Mononuclear cell (primary cell): Measurements from ENCODE around the gene RSPH3. TPM values are rescaled to one million over a fixed set of nuclear protein-coding genes. Genes with fewer than 3 reads are reported as not detected.
"Not testable (repeated sequence)": the region's sequence is repeated elsewhere in the genome, so short reads cannot be mapped to it uniquely, and the experiment has no call there.

Source experiments
- H3K27me3 ChIP-seq: 2 replicates; pipeline ENCODE4 v1.6.0; 2011; ENCODE audit warnings: low read length, control low read depth; ENCODE audit not compliant: insufficient read depth
- H3K4me1 ChIP-seq: 2 replicates; pipeline ENCODE4 v1.5.1; 2011; ENCODE audit warnings: mild to moderate bottlenecking, low read length, control low read depth; ENCODE audit not compliant: insufficient read depth
- H3K4me3 ChIP-seq: 2 replicates; pipeline ENCODE4 v1.5.1; 2011; ENCODE audit warnings: mild to moderate bottlenecking, low read length, moderate library complexity
- H3K9me3 ChIP-seq: 2 replicates; pipeline ENCODE4 v1.5.1; 2011; ENCODE audit warnings: low read depth, mild to moderate bottlenecking, control low read depth, low read length
- total RNA-seq: library from RNA; depleted of rRNA; stranded (reverse); fragments of >200 nt; gene quantifications from one replicate; pipeline ENCODE4 v1.2.3, GENCODE V29; 2012

Gene RSPH3
- total RNA-seq, 1 donor: 1.3 TPM

GRCh38 chr6:159036673-159037072, 36.7 kb upstream of the RSPH3 start:
- no peaks in the 10 kb centered on the region for H3K27me3 ChIP-seq
- H3K9me3 ChIP-seq: no peaks in the 10 kb centered on the region
- H3K4me1 ChIP-seq: peaks cover 83% of the 10 kb centered on the region
- no peak overlapping the region for H3K4me3 ChIP-seq

GRCh38 chr6:159035891-159036290, 35.9 kb upstream of the RSPH3 start:
- H3K27me3 ChIP-seq: no peaks in the 10 kb centered on the region
- peaks cover 83% of the 10 kb centered on the region for H3K4me1 ChIP-seq
- H3K4me3 ChIP-seq: no peak overlapping the region
- no peaks in the 10 kb centered on the region for H3K9me3 ChIP-seq

- H3K4me3 ChIP-seq: no peak overlapping the region
- H3K27me3 ChIP-seq: no peaks in the 10 kb centered on the region
- H3K9me3 ChIP-seq: no peaks in the 10 kb centered on the region
- peaks cover 66% of the 10 kb centered on the region for H3K4me1 ChIP-seq
Observed at GRCh38 chr6:159033160-159034049, 33.4 kb upstream of the RSPH3 start.

- Histone ChIP-seq H3K4me1 (peaks cover 51% of the 10 kb centered on the region), H3K9me3 (no peaks in the 10 kb centered on the region), H3K27me3 (no peaks in the 10 kb centered on the region), H3K4me3 (no peak overlapping the region)
Observed at GRCh38 chr6:159031846-159032245, 31.8 kb upstream of the RSPH3 start.

GRCh38 chr6:159030168-159030567, 30.2 kb upstream of the RSPH3 start:
- Histone ChIP-seq H3K27me3 (no peaks in the 10 kb centered on the region), H3K9me3 (peaks cover 4% of the 10 kb centered on the region), H3K4me3 (no peak overlapping the region), H3K4me1 (peaks cover 34% of the 10 kb centered on the region)

- H3K9me3 ChIP-seq: peaks cover 17% of the 10 kb centered on the region
- not testable (repeated sequence) for H3K4me3 ChIP-seq, H3K4me1 ChIP-seq, H3K27me3 ChIP-seq
Observed at GRCh38 chr6:159025224-159025623, 25.2 kb upstream of the RSPH3 start.

- peaks cover 17% of the 10 kb centered on the region for H3K9me3 ChIP-seq
- H3K4me3 ChIP-seq: no peak overlapping the region
- no peaks in the 10 kb centered on the region for H3K4me1 ChIP-seq
- no peaks in the 10 kb centered on the region for H3K27me3 ChIP-seq
Observed at GRCh38 chr6:159023893-159024292, 23.9 kb upstream of the RSPH3 start.

- Histone ChIP-seq H3K4me1 (peaks cover 7% of the 10 kb centered on the region), H3K27me3 (no peaks in the 10 kb centered on the region), H3K4me3 (no peak overlapping the region), H3K9me3 (peaks cover 11% of the 10 kb centered on the region)
Observed at GRCh38 chr6:159020011-159020410, 20.0 kb upstream of the RSPH3 start.

- Histone ChIP-seq H3K9me3 (no peaks in the 10 kb centered on the region), H3K27me3 (no peaks in the 10 kb centered on the region), H3K4me3 (no peak overlapping the region), H3K4me1 (peaks cover 19% of the 10 kb centered on the region)
Observed at GRCh38 chr6:159017757-159018559, 18.0 kb upstream of the RSPH3 start.

GRCh38 chr6:159014406-159014805, 14.4 kb upstream of the RSPH3 start:
- no peaks in the 10 kb centered on the region for H3K9me3 ChIP-seq
- H3K27me3 ChIP-seq: no peaks in the 10 kb centered on the region
- H3K4me1 ChIP-seq: peaks cover 32% of the 10 kb centered on the region
- H3K4me3 ChIP-seq: no peak overlapping the region

- H3K4me3 ChIP-seq: no peak overlapping the region
Observed at GRCh38 chr6:159013229-159013628, 13.2 kb upstream of the RSPH3 start.

GRCh38 chr6:159012201-159012600, 12.2 kb upstream of the RSPH3 start:
- Histone ChIP-seq H3K27me3 (no peaks in the 10 kb centered on the region), H3K4me1 (peaks cover 37% of the 10 kb centered on the region), H3K9me3 (no peaks in the 10 kb centered on the region), H3K4me3 (no peak overlapping the region)

More at GRCh38 chr6:159013229-159013628, 13.2 kb upstream of the RSPH3 start:
- no peaks in the 10 kb centered on the region for H3K27me3 ChIP-seq
- no peaks in the 10 kb centered on the region for H3K9me3 ChIP-seq
- peaks cover 44% of the 10 kb centered on the region for H3K4me1 ChIP-seq

GRCh38 chr6:159010037-159010612, 10.1 kb upstream of the RSPH3 start:
- not testable (repeated sequence) for H3K9me3 ChIP-seq, H3K27me3 ChIP-seq, H3K4me3 ChIP-seq
- peaks cover 46% of the 10 kb centered on the region for H3K4me1 ChIP-seq

GRCh38 chr6:159008656-159009288, 8.8 kb upstream of the RSPH3 start:
- no peaks in the 10 kb centered on the region for H3K9me3 ChIP-seq

GRCh38 chr6:159007510-159007909, 7.5 kb upstream of the RSPH3 start:
- H3K4me1 ChIP-seq: peaks cover 29% of the 10 kb centered on the region
- no peaks in the 10 kb centered on the region for H3K27me3 ChIP-seq
- H3K9me3 ChIP-seq: no peaks in the 10 kb centered on the region
- no peak overlapping the region for H3K4me3 ChIP-seq

More at GRCh38 chr6:159008656-159009288, 8.8 kb upstream of the RSPH3 start:
- Histone ChIP-seq H3K4me3 (no peak overlapping the region), H3K27me3 (no peaks in the 10 kb centered on the region), H3K4me1 (peaks cover 41% of the 10 kb centered on the region)
